Rectal smooth muscle tissue (tissue), 1 donor: ENCODE measurements around the gene CALM3.
"Not testable (repeated sequence)": the region's sequence is repeated elsewhere in the genome, so short reads cannot be mapped to it uniquely, and the experiment has no call there.

Source experiments
- H3K27ac ChIP-seq: one replicate; pipeline ENCODE4 v1.7.0; 2013; ENCODE audit warnings: low read depth, low read length, inconsistent platforms
- H3K27me3 ChIP-seq: one replicate; pipeline ENCODE4 v1.7.0; 2013; ENCODE audit warnings: low read length; ENCODE audit not compliant: control insufficient read depth, insufficient read depth
- H3K36me3 ChIP-seq: one replicate; pipeline ENCODE4 v1.7.0; 2013; ENCODE audit warnings: low read length; ENCODE audit not compliant: control insufficient read depth, insufficient read depth
- H3K4me1 ChIP-seq: one replicate; pipeline ENCODE4 v1.7.0; 2013; ENCODE audit warnings: low read length; ENCODE audit not compliant: control insufficient read depth, insufficient read depth
- H3K4me3 ChIP-seq: one replicate; pipeline ENCODE4 v1.7.0; 2013; ENCODE audit warnings: low read length
- H3K9ac ChIP-seq: one replicate; pipeline ENCODE4 v1.7.0; 2013; ENCODE audit warnings: low read length

The CALM3 gene

DNA sequence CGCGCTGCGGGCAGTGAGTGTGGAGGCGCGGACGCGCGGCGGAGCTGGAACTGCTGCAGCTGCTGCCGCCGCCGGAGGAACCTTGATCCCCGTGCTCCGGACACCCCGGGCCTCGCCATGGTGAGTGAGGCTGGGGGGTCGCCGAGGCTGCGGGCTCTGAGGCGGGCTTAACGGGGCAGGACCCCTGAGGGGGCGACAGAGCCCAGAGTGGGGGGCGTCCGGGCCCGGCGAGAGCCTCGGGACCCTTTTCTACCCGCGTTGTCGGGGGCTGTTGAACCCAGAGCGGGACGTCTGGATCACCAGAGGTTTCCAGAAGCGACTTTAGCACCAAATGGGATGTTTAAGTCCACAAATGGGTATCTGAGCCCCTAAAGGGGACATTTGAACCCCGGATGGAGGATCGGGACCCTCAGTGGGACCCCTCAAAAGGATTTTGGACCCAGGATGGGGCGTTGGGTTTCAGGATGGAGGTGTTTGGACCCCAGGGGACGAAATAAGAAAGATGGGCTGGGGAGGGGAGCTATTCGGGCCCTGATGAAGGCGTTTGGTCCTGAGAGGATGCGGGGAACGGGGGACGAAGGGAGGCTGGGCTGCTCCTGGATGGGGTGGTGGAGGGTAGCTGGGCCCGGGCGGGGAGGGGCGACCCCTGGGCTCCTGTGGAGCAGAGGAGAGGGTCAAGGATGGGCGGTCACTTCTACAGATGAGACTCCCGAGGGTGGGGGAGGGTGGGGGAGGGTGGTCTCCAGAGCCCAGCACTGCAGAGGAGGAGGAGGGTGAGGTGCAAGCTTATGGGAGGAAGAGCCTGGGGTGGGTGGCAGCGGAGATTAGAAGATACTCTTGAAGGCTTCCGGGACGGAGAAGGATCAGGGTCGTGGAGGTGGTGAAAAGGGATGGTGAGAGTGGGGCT is at the start of gene CALM3:
Gene CALM3 (plus strand): TSS at position 13 of the 907 bp plus-strand sequence. CDS start 105 bp downstream, at position 118.
- peaks cover 25% of the 10 kb centered on the region for H3K4me1 ChIP-seq
- H3K9ac ChIP-seq, result peak within 1 kb of the TSS; percentile 100
- H3K4me3 ChIP-seq, result peak within 1 kb of the TSS; percentile 99

DNA sequence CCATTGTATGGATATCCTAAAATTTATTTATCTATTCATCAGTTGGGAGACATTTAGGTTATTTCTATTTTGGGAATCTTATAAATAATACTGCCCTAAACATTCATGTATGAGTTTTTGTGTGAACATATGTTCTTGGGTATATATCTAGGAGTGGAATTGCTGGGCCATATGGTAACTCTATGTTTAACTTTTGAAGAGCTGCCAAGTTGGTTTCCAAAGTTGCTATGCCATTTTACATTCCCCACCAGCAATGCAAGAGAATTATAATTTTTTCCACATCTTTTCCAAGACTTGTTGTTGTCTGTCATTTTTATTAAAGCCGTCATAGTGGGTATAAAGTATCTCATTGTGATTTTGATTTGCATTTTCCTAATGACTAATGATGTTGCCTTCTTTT is 48.2 kb upstream of the CALM3 start:
- no peak overlapping the region for H3K27ac ChIP-seq
- no peaks in the 10 kb centered on the region for H3K4me1 ChIP-seq
- H3K36me3 ChIP-seq, result no peaks in the 10 kb centered on the region
- no peaks in the 10 kb centered on the region for H3K27me3 ChIP-seq
- H3K9ac ChIP-seq, result no peak overlapping the region
- no peak overlapping the region for H3K4me3 ChIP-seq

More for the DNA sequence above, at the start of gene CALM3:
- peaks cover 8% of the 10 kb centered on the region for H3K36me3 ChIP-seq
- no peaks in the 10 kb centered on the region for H3K27me3 ChIP-seq
- peak within 1 kb of the TSS; percentile 100 for H3K27ac ChIP-seq

DNA sequence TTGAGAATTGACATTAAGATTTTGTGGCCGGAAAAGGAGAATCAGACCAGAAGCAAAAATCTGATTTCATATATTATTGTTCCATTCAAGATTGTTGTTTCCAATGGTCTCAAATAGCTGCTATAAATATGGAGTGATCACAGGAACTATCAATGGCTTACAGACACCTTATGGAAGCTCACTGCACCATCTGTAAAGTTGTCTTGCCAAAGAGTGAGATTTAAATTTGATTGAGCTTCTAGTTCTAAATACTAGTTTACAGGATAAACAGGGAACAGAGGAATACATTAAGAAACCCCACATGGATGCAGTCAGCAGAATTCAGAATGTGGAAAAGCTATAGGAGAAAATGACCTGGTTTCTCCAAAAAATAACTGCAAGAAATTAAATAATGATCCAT is 47.0 kb upstream of the CALM3 start:
- no peak overlapping the region for H3K4me3 ChIP-seq
- no peaks in the 10 kb centered on the region for H3K27me3 ChIP-seq
- no peaks in the 10 kb centered on the region for H3K36me3 ChIP-seq
- H3K4me1 ChIP-seq, result no peaks in the 10 kb centered on the region
- no peak overlapping the region for H3K27ac ChIP-seq
- H3K9ac ChIP-seq, result no peak overlapping the region

DNA sequence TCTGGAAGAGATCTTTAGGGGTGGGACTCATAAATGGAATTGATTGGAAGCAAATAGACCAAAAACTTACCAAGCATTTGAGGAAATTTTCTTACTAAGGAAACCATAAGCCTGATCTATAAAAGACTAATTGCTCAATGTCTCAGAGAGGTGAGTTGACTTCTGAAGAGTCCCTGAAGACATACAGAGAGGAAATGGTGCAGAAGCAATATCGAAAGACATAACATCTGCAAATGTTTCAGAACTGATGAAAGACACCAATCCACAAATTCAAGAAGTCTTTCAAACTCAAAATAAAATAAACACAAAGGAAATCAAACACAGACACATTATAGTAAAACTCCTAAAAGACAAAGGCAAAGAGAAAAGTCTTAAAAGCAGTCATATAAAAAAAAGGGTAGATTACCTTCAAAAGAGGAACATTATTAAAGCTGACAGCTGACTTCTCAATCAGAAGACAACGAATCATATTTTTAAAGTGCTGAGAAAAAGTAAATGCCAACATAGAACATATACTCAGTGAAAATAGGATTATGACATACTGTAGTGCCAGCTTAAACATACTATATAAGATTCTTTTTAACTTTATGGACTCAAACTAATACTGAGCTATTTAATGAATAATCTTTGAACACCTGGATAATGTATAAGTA is 45.4 kb upstream of the CALM3 start:
- no peaks in the 10 kb centered on the region for H3K36me3 ChIP-seq
- no peak overlapping the region for H3K9ac ChIP-seq
- no peak overlapping the region for H3K27ac ChIP-seq
- H3K4me3 ChIP-seq, result no peak overlapping the region
- H3K4me1 ChIP-seq, result no peaks in the 10 kb centered on the region
- no peaks in the 10 kb centered on the region for H3K27me3 ChIP-seq

DNA sequence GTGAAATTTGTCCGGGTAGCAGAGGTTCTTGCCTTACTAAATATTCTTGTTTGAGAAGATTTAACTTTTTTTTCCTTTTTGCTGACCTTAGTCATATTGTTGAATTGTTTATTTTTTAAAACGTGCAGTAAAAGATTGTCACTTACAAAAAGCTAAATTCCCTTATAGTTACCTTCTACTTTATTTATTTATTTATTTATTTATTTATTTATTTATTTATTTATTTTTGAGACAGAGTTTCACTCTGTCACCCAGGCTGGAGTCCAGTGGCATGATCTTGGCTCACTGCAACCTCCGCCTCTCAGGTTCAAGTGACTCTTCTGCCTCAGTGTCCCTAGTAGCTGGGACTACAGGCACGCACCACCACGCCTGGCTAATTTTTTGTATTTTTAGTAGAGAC is 44.7 kb upstream of the CALM3 start:
- not testable (repeated sequence) for H3K27ac ChIP-seq

DNA sequence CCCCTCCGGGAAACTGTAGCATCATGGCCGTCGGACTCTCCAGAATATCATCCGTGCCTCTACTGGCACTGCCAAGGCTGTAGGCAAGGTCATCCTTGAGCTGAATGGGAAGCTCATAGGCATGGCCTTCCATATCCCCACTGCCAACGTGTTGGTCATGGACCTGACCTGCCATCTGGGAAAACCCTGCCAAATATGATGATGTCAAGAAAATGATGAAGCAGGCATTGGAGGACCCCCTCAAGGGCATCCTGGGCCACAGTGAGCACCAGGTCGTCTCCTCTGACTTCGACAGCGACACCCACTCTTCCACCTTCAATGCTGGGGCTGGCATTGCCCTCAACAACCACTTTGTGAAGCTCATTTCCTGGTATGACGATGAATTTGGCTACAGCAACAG is 41.9 kb upstream of the CALM3 start:
- H3K4me3 ChIP-seq, result no peak overlapping the region
- no peak overlapping the region for H3K9ac ChIP-seq
- H3K27ac ChIP-seq, result no peak overlapping the region
- no peaks in the 10 kb centered on the region for H3K4me1 ChIP-seq
- no peaks in the 10 kb centered on the region for H3K27me3 ChIP-seq
- no peaks in the 10 kb centered on the region for H3K36me3 ChIP-seq

More for the DNA sequence above, 44.7 kb upstream of the CALM3 start:
- H3K4me1 ChIP-seq, H3K9ac ChIP-seq, H3K36me3 ChIP-seq, H3K27me3 ChIP-seq, H3K4me3 ChIP-seq: not testable (repeated sequence)

DNA sequence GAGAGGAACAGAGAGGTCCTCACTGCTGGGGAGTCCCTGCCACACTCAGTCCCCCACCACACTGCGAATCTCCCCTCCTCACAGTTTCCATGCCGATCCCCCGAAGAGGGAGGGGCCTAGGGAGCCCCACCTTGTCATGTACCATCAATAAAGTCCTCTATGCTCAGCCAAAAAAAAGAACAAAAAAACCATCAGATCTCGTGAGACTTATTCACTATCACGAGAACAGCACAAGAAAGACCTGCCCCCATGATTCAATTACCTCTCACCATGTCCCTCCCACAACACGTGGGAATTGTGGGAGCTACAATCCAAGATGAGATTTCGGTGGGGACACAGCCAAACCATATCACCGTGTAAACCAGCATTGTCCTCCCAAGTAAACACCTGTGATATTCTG is 41.5 kb upstream of the CALM3 start:
- not testable (repeated sequence) for H3K4me1 ChIP-seq, H3K36me3 ChIP-seq, H3K4me3 ChIP-seq, H3K27me3 ChIP-seq, H3K9ac ChIP-seq, H3K27ac ChIP-seq

DNA sequence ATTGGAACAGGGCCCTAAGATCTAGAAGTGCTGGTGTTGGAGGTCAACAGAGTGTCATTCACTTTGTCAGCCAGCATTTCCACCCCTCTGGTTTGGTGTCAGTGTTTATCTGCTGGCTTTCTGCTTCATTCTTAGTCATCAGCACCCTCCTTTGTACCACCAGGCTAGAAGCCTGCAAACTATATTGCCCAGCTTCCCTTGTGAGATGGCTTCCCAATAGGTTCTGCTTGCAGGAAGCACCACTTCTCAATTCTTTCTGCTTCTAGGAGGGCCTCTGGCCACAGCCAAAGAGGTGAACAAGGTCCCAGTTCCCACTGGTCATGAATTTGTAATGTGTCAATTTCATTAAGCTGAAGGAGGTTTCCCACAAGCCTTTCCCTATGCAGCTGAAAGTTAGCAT is 36.4 kb upstream of the CALM3 start:
- no peaks in the 10 kb centered on the region for H3K27me3 ChIP-seq
- no peak overlapping the region for H3K27ac ChIP-seq
- no peaks in the 10 kb centered on the region for H3K36me3 ChIP-seq
- H3K9ac ChIP-seq, result no peak overlapping the region
- no peak overlapping the region for H3K4me3 ChIP-seq
- no peaks in the 10 kb centered on the region for H3K4me1 ChIP-seq

DNA sequence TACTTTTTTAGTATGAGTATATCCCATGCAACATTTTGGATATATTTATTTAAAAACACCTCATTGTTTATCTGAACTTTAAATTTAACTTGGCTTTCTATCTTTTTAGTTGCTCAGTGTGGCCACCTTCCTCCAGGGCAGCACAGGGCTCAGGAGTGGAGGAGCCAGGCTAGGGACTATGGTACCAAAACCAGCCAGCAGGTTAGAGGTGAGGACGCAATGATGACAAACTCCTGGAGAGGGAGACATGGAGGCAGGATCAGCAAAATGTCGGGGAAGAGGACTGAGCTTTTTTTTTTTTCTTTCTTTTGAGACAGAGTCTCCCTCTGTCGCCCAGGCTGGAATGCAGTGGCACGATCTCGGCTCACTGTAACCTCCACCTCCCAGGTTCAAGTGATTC is 29.6 kb upstream of the CALM3 start:
- Histone ChIP-seq H3K36me3 (no peaks in the 10 kb centered on the region), H3K27ac (no peak overlapping the region), H3K9ac (no peak overlapping the region), H3K27me3 (no peaks in the 10 kb centered on the region), H3K4me3 (no peak overlapping the region), H3K4me1 (no peaks in the 10 kb centered on the region)

DNA sequence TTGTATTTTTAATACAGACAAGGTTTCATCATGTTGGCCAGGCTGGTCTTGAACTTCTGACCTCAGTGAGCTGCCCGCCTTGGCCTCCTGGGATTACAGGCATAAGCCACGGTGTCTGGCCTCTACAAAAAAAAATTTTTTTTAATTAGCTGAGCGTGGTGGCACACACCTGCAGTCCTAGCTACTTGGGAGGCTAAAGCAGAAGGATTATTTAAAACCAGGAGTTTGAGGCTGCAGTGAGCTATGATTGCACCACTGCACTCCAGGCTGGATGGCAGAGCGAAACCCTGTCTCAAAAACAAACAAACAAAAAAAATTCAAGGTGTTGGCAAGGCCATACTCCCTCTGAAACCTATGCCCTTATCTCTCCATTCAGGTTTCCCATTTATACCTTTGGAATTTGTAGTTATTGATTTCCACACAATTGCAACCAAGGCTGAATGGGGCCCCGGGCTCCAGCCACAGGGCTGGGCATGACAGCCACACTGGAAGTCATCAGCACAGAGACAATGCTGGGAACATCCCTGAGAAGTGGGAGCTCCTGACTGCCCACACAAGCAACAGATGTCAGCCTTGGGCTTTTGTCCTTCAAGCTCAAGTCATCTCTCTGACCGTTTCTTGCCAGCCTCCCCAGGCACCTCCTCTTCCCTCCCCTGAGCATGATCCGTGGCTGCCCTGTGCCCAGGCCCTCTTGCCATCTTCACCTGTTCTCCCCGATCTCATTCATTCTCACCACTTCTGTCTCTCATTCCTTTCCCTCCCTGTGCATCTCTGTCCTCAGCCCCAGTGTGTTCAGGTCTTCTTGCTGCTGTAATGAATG is 27.2 kb upstream of the CALM3 start:
- no peak overlapping the region for H3K9ac ChIP-seq
- no peak overlapping the region for H3K27ac ChIP-seq
- no peaks in the 10 kb centered on the region for H3K27me3 ChIP-seq
- no peaks in the 10 kb centered on the region for H3K4me1 ChIP-seq
- H3K36me3 ChIP-seq, result no peaks in the 10 kb centered on the region
- no peak overlapping the region for H3K4me3 ChIP-seq

DNA sequence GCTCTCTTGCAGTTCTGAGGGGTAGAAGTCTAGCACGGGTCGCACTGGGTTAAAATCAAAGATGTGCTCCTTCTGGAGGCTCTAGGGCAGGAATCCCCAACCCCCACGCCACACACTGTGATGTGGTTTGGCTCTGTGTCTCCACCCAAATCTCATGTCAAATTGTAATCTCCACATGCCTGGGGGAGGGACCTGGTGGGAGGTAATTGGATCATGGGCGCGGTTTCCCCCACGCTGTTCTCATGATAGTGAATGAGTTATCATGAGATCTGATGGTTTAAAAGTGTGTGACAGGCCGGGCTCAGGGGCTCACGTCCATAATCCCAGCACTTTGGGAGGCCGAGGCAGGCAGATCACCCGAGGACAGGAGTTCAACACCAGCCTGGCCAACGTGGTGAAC is 26.6 kb upstream of the CALM3 start:
- Histone ChIP-seq H3K36me3 (no peaks in the 10 kb centered on the region), H3K4me1 (no peaks in the 10 kb centered on the region), H3K9ac (no peak overlapping the region), H3K4me3 (no peak overlapping the region), H3K27ac (no peak overlapping the region), H3K27me3 (no peaks in the 10 kb centered on the region)

DNA sequence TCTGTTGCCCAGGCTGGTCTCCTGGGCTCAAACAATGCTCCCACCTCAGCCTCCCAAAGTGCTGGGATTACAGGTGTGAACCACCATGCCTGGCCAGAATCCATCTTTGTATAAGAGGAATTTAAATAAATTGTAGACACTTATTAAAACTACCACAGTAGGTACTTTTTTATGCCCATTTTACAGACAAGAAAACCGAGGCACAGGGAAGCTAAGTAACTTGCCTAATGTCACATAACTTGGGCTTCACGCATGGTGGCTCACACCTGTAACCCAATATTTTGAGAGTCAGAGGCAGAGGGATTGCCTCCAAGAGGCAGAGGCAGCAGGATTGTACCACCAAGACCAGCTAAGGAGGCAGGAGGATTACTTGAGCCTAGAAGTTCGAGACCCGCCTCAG is 22.7 kb upstream of the CALM3 start:
- Histone ChIP-seq H3K27ac (no peak overlapping the region), H3K36me3 (no peaks in the 10 kb centered on the region), H3K9ac (no peak overlapping the region), H3K4me1 (no peaks in the 10 kb centered on the region), H3K4me3 (no peak overlapping the region), H3K27me3 (no peaks in the 10 kb centered on the region)
